GM06990 (cell line): ENCODE measurements around the gene TINAGL1.
A peak's percentile ranks its signal among the peaks of the same experiment; 100 is the strongest.

ENCODE experiments used
- DNase-seq: peaks from one replicate; pipeline ENCODE4 v3.0.0-alpha.2; 2011; ENCODE audit not compliant: insufficient read length; ENCODE audit errors: extremely low read depth
- H3K27me3 ChIP-seq: replicated peaks from 2 replicates; pipeline ENCODE4 v1.6.0; 2011; ENCODE audit warnings: low read length; ENCODE audit not compliant: control insufficient read depth, insufficient read depth
- H3K36me3 ChIP-seq: 2 replicates; pipeline ENCODE4 v1.5.1; 2011; ENCODE audit warnings: low read length; ENCODE audit not compliant: control insufficient read depth, insufficient read depth
- H3K4me3 ChIP-seq: replicated peaks from 2 replicates; pipeline ENCODE4 v1.5.1; 2011; ENCODE audit warnings: low read depth, mild to moderate bottlenecking, control low read depth, low read length
- CTCF ChIP-seq: IDR thresholded peaks from 2 replicates; pipeline ENCODE4 v1.5.1; 2011; ENCODE audit warnings: low read length, control low read depth, mild to moderate bottlenecking, inconsistent platforms; ENCODE audit not compliant: insufficient read depth, poor library complexity, severe bottlenecking

Gene TINAGL1

GRCh38 chr1:31593770-31594632 is 17.7 kb downstream of the TINAGL1 start:
- no peaks in the 10 kb centered on the region for H3K36me3 ChIP-seq
- H3K27me3 ChIP-seq, result 0 out of 2 replicates have a peak, but pooled peaks cover 2% of the 10 kb centered on the region
- no peak overlapping the region for H3K4me3 ChIP-seq
- DNase-seq, result peak; percentile 64
- peak; percentile 95 for TF ChIP-seq CTCF

- DNase-seq, result no peak
- Histone ChIP-seq H3K36me3 (no peaks in the 10 kb centered on the region), H3K4me3 (no peak overlapping the region), H3K27me3 (0 out of 2 replicates have a peak, but pooled peaks cover 2% of the 10 kb centered on the region)
- TF ChIP-seq CTCF, result no peak
Observed at GRCh38 chr1:31595836-31596736, 19.8 kb downstream of the TINAGL1 start.

- H3K4me3 ChIP-seq, result no peak overlapping the region
- no peaks in the 10 kb centered on the region for H3K36me3 ChIP-seq
- DNase-seq, result peak; percentile 34
- 0 out of 2 replicates have a peak, but pooled peaks cover 2% of the 10 kb centered on the region for H3K27me3 ChIP-seq
- no peak for TF ChIP-seq CTCF
Observed at GRCh38 chr1:31596737-31597097, 20.4 kb downstream of the TINAGL1 start.

DNA sequence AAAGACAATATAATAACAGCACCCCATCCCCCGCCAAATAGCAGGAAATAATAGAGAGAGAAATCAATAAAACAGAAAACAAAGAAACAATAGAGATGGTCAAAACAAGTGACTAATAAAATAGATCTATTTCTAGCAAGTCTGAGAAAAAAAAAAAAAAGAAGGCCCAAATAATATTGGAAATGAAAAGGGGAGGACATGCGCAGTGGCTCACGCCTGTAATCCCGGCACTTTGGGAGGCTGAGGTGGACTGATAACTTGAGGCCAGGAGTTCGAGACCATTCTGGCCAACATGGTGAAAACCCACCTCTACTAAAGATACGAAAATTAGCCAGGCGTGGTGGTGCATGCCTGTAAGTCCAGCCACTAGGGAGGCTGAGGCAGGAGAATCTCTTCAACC is 22.7 kb downstream of the TINAGL1 start:
- Histone ChIP-seq H3K27me3 (no peaks in the 10 kb centered on the region), H3K4me3 (no peak overlapping the region), H3K36me3 (no peaks in the 10 kb centered on the region)
- DNase-seq, result no peak
- no peak for TF ChIP-seq CTCF

GRCh38 chr1:31600641-31601040 is 24.3 kb downstream of the TINAGL1 start:
- no peak for DNase-seq
- H3K36me3 ChIP-seq, result no peaks in the 10 kb centered on the region
- no peaks in the 10 kb centered on the region for H3K27me3 ChIP-seq
- no peak for TF ChIP-seq CTCF
- no peak overlapping the region for H3K4me3 ChIP-seq
